PFSK-1 (cell line): Measurements from ENCODE around the gene PTPRK.

Experiments
- FOXP2 ChIP-seq: optimal IDR thresholded peaks from 2 replicates; pipeline ENCODE3; 2011; ENCODE audit warnings: borderline replicate concordance, control low read depth, inconsistent platforms; ENCODE audit not compliant: insufficient read depth; ENCODE audit errors: extremely low read length, extremely low read depth
- POLR2AphosphoS5 ChIP-seq: IDR thresholded peaks from 2 replicates; pipeline ENCODE4 v1.6.1; 2012; ENCODE audit warnings: low read depth, mild to moderate bottlenecking, control low read depth, low read length, moderate library complexity
- SIN3A ChIP-seq: IDR thresholded peaks from 2 replicates; pipeline ENCODE4 v1.6.1; 2012; ENCODE audit warnings: mild to moderate bottlenecking, low read length, moderate library complexity, borderline replicate concordance; ENCODE audit not compliant: insufficient read depth
- TAF1 ChIP-seq: IDR thresholded peaks from 2 replicates; pipeline ENCODE4 v1.6.1; 2012; ENCODE audit warnings: low read length, control low read depth, borderline replicate concordance; ENCODE audit not compliant: insufficient read depth
- TF ChIP-seq, protein P1 (sequence below), 2 experiments: IDR thresholded peaks; 2 replicates each; pipeline versions ENCODE4 v1.6.1 to v1.8.0; 2011 to 2012; ENCODE audit warnings: low read depth in 2 of 2, low read length in 2 of 2, control low read depth in 1 of 2, inconsistent platforms in 1 of 2, mild to moderate bottlenecking in 1 of 2, moderate library complexity in 1 of 2; ENCODE audit not compliant: insufficient read depth in 1 of 2

DNA sequence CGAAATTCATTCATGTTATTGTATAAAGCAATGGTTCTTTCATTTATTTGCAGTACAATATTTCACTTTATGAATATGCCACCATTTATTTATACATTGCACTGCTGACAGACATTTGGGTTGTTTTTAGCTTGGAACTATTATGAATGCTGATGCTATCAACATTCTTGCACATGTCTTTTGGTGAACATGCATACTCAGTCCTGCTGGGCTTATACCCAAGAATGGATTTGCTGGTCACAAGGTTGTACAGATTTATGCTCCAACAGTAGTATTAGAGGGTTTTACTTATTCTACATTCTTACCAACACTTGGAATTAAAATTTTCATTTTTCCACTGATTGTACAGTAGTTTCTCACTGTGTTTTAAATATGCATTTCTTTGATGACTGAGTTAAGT, 126.2 kb downstream of the PTPRK start:
- TF ChIP-seq SIN3A, result no peak
- TF ChIP-seq, protein P1, sequence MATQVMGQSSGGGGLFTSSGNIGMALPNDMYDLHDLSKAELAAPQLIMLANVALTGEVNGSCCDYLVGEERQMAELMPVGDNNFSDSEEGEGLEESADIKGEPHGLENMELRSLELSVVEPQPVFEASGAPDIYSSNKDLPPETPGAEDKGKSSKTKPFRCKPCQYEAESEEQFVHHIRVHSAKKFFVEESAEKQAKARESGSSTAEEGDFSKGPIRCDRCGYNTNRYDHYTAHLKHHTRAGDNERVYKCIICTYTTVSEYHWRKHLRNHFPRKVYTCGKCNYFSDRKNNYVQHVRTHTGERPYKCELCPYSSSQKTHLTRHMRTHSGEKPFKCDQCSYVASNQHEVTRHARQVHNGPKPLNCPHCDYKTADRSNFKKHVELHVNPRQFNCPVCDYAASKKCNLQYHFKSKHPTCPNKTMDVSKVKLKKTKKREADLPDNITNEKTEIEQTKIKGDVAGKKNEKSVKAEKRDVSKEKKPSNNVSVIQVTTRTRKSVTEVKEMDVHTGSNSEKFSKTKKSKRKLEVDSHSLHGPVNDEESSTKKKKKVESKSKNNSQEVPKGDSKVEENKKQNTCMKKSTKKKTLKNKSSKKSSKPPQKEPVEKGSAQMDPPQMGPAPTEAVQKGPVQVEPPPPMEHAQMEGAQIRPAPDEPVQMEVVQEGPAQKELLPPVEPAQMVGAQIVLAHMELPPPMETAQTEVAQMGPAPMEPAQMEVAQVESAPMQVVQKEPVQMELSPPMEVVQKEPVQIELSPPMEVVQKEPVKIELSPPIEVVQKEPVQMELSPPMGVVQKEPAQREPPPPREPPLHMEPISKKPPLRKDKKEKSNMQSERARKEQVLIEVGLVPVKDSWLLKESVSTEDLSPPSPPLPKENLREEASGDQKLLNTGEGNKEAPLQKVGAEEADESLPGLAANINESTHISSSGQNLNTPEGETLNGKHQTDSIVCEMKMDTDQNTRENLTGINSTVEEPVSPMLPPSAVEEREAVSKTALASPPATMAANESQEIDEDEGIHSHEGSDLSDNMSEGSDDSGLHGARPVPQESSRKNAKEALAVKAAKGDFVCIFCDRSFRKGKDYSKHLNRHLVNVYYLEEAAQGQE (IDR thresholded peaks at IDR 0.05; ENCODE audit: insufficient read depth in 1 of 2, low read depth in 2 of 2, low read length in 2 of 2), result no peak
- TF ChIP-seq POLR2AphosphoS5, result no peak
- no peak for TF ChIP-seq TAF1
- TF ChIP-seq FOXP2, result no peak
